Epithelial cell of esophagus (primary cell): Measurements from ENCODE around the gene ACY1.

ENCODE experiments used
- DNase-seq: peaks from one replicate; pipeline ENCODE4 v3.0.0; 2010; ENCODE audit warnings: low read depth
- H3K4me3 ChIP-seq: 2 replicates; pipeline ENCODE4 v1.5.1; 2011; ENCODE audit warnings: mild to moderate bottlenecking, low read length, control low read depth
- TF ChIP-seq, protein P1 (sequence below): IDR thresholded peaks from 2 replicates; pipeline ENCODE4 v1.5.1; 2011; ENCODE audit warnings: low read depth, mild to moderate bottlenecking, low read length, control low read depth, inconsistent platforms; ENCODE audit not compliant: insufficient read depth; ENCODE audit errors: missing control alignments

The ACY1 gene

DNA sequence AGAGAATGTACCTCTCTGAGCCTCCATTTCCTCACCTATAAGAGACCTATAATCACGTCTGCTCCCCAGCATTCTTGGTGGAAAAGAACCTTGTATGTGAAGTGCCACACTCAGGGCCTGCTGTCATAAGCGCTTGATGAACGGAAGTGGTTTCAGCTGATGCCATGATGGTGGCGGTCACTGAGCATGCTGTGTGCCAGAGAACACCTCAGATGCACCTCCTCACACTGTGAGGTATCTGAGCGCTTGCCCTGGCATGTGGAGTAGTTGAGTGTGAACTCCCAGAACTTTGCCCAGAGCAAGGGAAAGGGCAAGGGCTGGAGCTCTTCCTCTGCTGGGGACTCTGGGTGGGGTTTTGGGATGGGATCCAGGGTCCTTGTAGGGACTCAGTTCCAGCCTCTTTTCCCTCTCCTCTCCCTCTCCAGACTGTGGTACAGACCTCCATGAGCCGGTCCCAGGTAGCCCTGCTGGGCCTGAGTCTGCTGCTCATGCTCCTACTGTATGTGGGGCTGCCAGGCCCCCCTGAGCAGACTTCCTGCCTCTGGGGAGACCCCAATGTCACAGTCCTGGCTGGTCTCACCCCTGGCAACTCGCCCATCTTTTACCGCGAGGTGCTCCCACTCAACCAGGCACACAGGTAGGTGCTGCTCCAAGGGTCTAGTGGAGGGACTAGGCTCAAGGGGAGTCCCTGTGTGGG lies 5.7 kb upstream of the ACY1 start:
- DNase-seq, result peak; percentile 55
- TF ChIP-seq, protein P1, sequence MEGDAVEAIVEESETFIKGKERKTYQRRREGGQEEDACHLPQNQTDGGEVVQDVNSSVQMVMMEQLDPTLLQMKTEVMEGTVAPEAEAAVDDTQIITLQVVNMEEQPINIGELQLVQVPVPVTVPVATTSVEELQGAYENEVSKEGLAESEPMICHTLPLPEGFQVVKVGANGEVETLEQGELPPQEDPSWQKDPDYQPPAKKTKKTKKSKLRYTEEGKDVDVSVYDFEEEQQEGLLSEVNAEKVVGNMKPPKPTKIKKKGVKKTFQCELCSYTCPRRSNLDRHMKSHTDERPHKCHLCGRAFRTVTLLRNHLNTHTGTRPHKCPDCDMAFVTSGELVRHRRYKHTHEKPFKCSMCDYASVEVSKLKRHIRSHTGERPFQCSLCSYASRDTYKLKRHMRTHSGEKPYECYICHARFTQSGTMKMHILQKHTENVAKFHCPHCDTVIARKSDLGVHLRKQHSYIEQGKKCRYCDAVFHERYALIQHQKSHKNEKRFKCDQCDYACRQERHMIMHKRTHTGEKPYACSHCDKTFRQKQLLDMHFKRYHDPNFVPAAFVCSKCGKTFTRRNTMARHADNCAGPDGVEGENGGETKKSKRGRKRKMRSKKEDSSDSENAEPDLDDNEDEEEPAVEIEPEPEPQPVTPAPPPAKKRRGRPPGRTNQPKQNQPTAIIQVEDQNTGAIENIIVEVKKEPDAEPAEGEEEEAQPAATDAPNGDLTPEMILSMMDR, result no peak
- no peak overlapping the region for H3K4me3 ChIP-seq

- DNase-seq, result no peak
- H3K4me3 ChIP-seq, result no peak overlapping the region
- TF ChIP-seq, protein P1, result no peak
These were observed 5.2 kb upstream of the ACY1 start for GRCh38 chr3:51978143-51978502.

GRCh38 chr3:51980253-51980652 lies 3.1 kb upstream of the ACY1 start:
- no peak for DNase-seq
- TF ChIP-seq, protein P1, result no peak
- H3K4me3 ChIP-seq, result no peak overlapping the region

GRCh38 chr3:51982352-51982837 lies 940 bp upstream of the ACY1 start:
- TF ChIP-seq, protein P1, result peak; percentile 59
- peak overlapping the region; percentile 65 for H3K4me3 ChIP-seq
- peak; percentile 36 for DNase-seq

DNA sequence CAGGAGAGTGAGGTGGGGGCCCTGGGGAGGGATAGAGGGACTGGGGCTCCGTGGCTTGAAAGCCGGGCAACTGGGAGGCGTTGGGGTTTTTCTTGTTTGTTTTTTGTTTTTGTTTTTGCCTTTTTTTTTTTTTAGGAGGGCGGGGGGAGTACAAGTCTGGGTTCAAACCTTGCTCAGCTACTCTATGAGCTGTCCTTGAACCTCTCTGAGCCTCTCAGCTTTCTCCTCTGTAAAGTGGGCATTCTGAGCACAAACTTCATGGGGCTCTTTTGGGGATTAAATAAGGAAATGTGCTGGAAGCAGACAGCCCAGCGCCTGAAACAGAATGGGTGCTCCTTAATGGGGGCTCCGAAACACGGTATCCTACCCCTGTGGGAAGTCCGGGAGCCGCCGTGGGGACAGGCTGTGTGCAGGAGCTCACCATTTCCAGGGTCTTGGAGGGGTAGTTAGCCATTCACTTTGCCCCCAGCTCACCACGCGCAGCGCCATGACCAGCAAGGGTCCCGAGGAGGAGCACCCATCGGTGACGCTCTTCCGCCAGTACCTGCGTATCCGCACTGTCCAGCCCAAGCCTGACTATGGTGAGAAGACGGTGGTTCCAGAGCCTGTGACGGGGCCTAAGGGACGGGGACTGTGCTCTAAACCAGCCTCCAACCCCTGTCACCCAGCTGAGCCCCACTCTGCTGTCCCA lies 388 bp downstream of the ACY1 start:
- peak overlapping the region; percentile 65 for H3K4me3 ChIP-seq
- DNase-seq, result no peak
- TF ChIP-seq, protein P1, result no peak

DNA sequence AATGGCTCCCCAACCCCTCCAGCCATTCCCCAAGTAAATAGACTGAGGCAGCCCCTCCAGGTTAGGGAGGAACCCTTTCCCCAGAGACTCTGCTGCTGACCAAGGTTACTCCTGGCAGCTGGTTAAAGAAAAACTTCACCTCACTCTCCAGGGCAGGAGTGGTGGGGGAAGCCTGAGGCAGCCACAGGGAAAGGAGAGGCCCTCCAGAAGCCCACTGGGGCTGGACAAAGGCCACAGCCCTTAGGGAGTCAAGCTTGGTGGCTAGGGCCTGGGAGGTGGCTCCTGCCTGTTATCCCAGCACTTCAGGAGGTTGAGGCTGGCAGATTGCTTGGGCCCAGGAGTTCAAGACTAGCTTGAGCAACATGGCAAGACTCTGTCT lies 923 bp downstream of the ACY1 start:
- TF ChIP-seq, protein P1, result no peak
- peak overlapping the region; percentile 65 for H3K4me3 ChIP-seq
- DNase-seq, result no peak

- no peak for DNase-seq
- no peak overlapping the region for H3K4me3 ChIP-seq
- TF ChIP-seq, protein P1, result no peak
These were observed 1.7 kb downstream of the ACY1 start for GRCh38 chr3:51985063-51985462.
